ENCODE data around the gene SMARCD2.

DNA sequence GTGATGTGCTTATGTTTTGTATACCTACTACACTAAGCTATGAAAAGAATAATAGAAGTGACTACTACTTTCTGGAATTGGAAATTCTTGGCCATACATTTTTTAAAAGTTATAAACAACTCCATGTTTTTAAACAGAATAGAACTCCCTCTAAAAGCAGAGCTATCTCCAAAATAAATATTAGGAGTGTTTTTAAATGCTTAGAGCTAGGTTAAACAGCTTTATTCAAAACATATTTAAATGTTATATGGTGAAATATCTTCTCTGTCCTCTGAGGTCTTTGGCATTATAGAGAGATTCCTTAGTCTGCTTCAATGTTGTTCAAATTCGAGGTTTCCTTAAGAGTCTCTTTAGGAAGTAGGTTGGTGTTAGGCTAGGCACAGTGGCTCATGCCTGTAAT, 38.2 kb downstream of the SMARCD2 start:
- TF ChIP-seq, protein P1, sequence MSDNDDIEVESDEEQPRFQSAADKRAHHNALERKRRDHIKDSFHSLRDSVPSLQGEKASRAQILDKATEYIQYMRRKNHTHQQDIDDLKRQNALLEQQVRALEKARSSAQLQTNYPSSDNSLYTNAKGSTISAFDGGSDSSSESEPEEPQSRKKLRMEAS (IDR thresholded peaks at IDR 0.05): no peak
- TF ChIP-seq EGR1 (IDR thresholded peaks at IDR 0.05): no peak
- TF ChIP-seq, protein P2, sequence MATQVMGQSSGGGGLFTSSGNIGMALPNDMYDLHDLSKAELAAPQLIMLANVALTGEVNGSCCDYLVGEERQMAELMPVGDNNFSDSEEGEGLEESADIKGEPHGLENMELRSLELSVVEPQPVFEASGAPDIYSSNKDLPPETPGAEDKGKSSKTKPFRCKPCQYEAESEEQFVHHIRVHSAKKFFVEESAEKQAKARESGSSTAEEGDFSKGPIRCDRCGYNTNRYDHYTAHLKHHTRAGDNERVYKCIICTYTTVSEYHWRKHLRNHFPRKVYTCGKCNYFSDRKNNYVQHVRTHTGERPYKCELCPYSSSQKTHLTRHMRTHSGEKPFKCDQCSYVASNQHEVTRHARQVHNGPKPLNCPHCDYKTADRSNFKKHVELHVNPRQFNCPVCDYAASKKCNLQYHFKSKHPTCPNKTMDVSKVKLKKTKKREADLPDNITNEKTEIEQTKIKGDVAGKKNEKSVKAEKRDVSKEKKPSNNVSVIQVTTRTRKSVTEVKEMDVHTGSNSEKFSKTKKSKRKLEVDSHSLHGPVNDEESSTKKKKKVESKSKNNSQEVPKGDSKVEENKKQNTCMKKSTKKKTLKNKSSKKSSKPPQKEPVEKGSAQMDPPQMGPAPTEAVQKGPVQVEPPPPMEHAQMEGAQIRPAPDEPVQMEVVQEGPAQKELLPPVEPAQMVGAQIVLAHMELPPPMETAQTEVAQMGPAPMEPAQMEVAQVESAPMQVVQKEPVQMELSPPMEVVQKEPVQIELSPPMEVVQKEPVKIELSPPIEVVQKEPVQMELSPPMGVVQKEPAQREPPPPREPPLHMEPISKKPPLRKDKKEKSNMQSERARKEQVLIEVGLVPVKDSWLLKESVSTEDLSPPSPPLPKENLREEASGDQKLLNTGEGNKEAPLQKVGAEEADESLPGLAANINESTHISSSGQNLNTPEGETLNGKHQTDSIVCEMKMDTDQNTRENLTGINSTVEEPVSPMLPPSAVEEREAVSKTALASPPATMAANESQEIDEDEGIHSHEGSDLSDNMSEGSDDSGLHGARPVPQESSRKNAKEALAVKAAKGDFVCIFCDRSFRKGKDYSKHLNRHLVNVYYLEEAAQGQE (IDR thresholded peaks at IDR 0.05; ENCODE audit: low read depth): no peak
- no peak for TF ChIP-seq CREB1 (IDR thresholded peaks at IDR 0.05; ENCODE audit: low read depth)
- TF ChIP-seq YY1 (IDR thresholded peaks at IDR 0.05; ENCODE audit: low read depth): no peak
- no peak for TF ChIP-seq EP300 (IDR thresholded peaks at IDR 0.05; ENCODE audit: borderline replicate concordance)
- TF ChIP-seq TAF1 (IDR thresholded peaks at IDR 0.05; ENCODE audit: low read depth): no peak
- TF ChIP-seq FOXM1 (IDR thresholded peaks at IDR 0.05; ENCODE audit: borderline replicate concordance, low read depth): no peak
- no peak for TF ChIP-seq CEBPB (IDR thresholded peaks at IDR 0.05)
- no peak for TF ChIP-seq RAD21 (IDR thresholded peaks at IDR 0.05; ENCODE audit: low read depth)
- TF ChIP-seq, protein P3, sequence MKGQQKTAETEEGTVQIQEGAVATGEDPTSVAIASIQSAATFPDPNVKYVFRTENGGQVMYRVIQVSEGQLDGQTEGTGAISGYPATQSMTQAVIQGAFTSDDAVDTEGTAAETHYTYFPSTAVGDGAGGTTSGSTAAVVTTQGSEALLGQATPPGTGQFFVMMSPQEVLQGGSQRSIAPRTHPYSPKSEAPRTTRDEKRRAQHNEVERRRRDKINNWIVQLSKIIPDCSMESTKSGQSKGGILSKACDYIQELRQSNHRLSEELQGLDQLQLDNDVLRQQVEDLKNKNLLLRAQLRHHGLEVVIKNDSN (IDR thresholded peaks at IDR 0.05): no peak
- no peak for TF ChIP-seq NFIC (IDR thresholded peaks at IDR 0.05)
- no peak for TF ChIP-seq TEAD4 (IDR thresholded peaks at IDR 0.05)

All from Ishikawa (cell line).